HepG2 (cell line): ENCODE measurements around the gene NR1H2. TPM values are rescaled to one million over a fixed set of nuclear protein-coding genes. Genes with fewer than 3 reads are reported as not detected.

Experiments
- ADNP ChIP-seq: sonication (generic); formaldehyde crosslinking; IDR thresholded peaks from 2 replicates; pipeline ENCODE4 v1.4.0; 2020; ENCODE audit warnings: missing genetic modification reagents
- BCL6 ChIP-seq: IDR thresholded peaks from 2 replicates; pipeline ENCODE4 v1.6.1; 2016; ENCODE audit warnings: missing genetic modification reagents, missing compliant biosample characterization
- FOXP1 ChIP-seq, 2 experiments: fragments of 450-650 bp in 1 of 2; IDR thresholded peaks; 2 replicates each; pipeline ENCODE4 v1.6.1; 2017 to 2018; ENCODE audit warnings: antibody characterized with exemption in 1 of 2
- HNRNPUL1 ChIP-seq: fragments of 200-400 bp; formaldehyde crosslinking; IDR thresholded peaks from 2 replicates; pipeline ENCODE4 v1.6.1; 2017; ENCODE audit warnings: low read depth, mild to moderate bottlenecking, low read length, moderate library complexity
- IKZF4 ChIP-seq: sonication (generic); formaldehyde crosslinking; IDR thresholded peaks from 2 replicates; pipeline ENCODE4 v1.5.1; 2020; ENCODE audit warnings: borderline replicate concordance, mild to moderate bottlenecking, low read depth, missing genetic modification reagents; ENCODE audit errors: not compliant biosample characterization
- KLF13 ChIP-seq: sonication (generic); formaldehyde crosslinking; IDR thresholded peaks from 2 replicates; pipeline ENCODE4 v1.4.0; 2020; ENCODE audit warnings: mild to moderate bottlenecking, missing genetic modification reagents
- LCORL ChIP-seq, 2 experiments: fragments of 450-650 bp in 1 of 2; sonication (generic) in 1 of 2; formaldehyde crosslinking in 1 of 2; IDR thresholded peaks; 2 replicates each; pipeline versions ENCODE4 v1.5.0 to v1.6.1; 2017 to 2020; ENCODE audit warnings: antibody characterized with exemption in 1 of 2, missing genetic modification reagents in 1 of 2
- MTF1 ChIP-seq: sonication (generic); formaldehyde crosslinking; IDR thresholded peaks from 2 replicates; pipeline ENCODE4 v1.5.0; 2020; ENCODE audit warnings: missing genetic modification reagents
- NAIF1 ChIP-seq: sonication (generic); formaldehyde crosslinking; IDR thresholded peaks from 2 replicates; pipeline ENCODE4 v1.5.0; 2020; ENCODE audit warnings: mild to moderate bottlenecking, missing genetic modification reagents, borderline replicate concordance
- NFATC3 ChIP-seq: sonication (generic); formaldehyde crosslinking; IDR thresholded peaks from 2 replicates; pipeline ENCODE4 v1.5.1; 2020; ENCODE audit warnings: mild to moderate bottlenecking, missing genetic modification reagents
- SMC3 ChIP-seq: IDR thresholded peaks from 2 replicates; pipeline ENCODE4 v1.6.1; 2011; ENCODE audit warnings: low read length, improper control_type of control experiment
- U2AF2 ChIP-seq: fragments of 200-400 bp; formaldehyde crosslinking; IDR thresholded peaks from 2 replicates; pipeline ENCODE4 v1.6.1; 2017; ENCODE audit warnings: low read depth, mild to moderate bottlenecking, low read length
- YY1 ChIP-seq: IDR thresholded peaks from 2 replicates; pipeline ENCODE4 v1.6.1; 2011; ENCODE audit warnings: low read length, low read depth, moderate library complexity, mild to moderate bottlenecking; ENCODE audit not compliant: insufficient read depth, insufficient replicate concordance
- ZBTB38 ChIP-seq: sonication (generic); formaldehyde crosslinking; IDR thresholded peaks from 2 replicates; pipeline ENCODE4 v1.5.1; 2020; ENCODE audit warnings: mild to moderate bottlenecking, missing genetic modification reagents
- ZFP36L1 ChIP-seq: sonication (generic); formaldehyde crosslinking; IDR thresholded peaks from 2 replicates; pipeline ENCODE4 v1.8.0; 2022; ENCODE audit warnings: mild to moderate bottlenecking, missing genetic modification reagents, moderate library complexity
- ZMYM2 ChIP-seq: sonication (generic); formaldehyde crosslinking; IDR thresholded peaks from 2 replicates; pipeline ENCODE4 v1.8.0; 2022; ENCODE audit warnings: mild to moderate bottlenecking, missing genetic modification reagents
- ZNF773 ChIP-seq: sonication (generic); formaldehyde crosslinking; IDR thresholded peaks from 2 replicates; pipeline ENCODE4 v1.4.0; 2020; ENCODE audit warnings: missing genetic modification reagents, borderline replicate concordance
- ZNF788 ChIP-seq: sonication (generic); formaldehyde crosslinking; IDR thresholded peaks from 2 replicates; pipeline ENCODE4 v1.5.0; 2020; ENCODE audit warnings: mild to moderate bottlenecking, missing genetic modification reagents, borderline replicate concordance
- polyA plus RNA-seq, 8 experiments: library from polyadenylated mRNA; depleted of rRNA in 3 of 8; stranded (reverse) in 7 of 8; unstranded in 1 of 8; fragments of >200 nt; fragmentation: Illumina TruSeq in 4 of 8; extraction: Trizol in 4 of 8; gene quantifications; 2 replicates each; pipeline versions ENCODE4 v1.2.1 to v1.2.3, GENCODE V29; 2011 to 2016; ENCODE audit warnings: low read depth in 4 of 8, missing spikeins in 1 of 8, mixed read lengths in 1 of 8; ENCODE audit not compliant: insufficient read depth in 1 of 8
- total RNA-seq, 5 experiments: library from RNA; depleted of rRNA; stranded (reverse); fragments of >200 nt; fragmentation: Illumina TruSeq; extraction: Trizol; gene quantifications; 2 replicates each; pipeline ENCODE4 v1.2.3, GENCODE V29; 2016; ENCODE audit warnings: low read depth in 1 of 5
- TF ChIP-seq, protein P1 (sequence below): sonication (generic); formaldehyde crosslinking; IDR thresholded peaks from 2 replicates; pipeline ENCODE4 v1.4.0; 2020; ENCODE audit warnings: mild to moderate bottlenecking, missing genetic modification reagents
- TF ChIP-seq, protein P2 (sequence below): sonication (generic); formaldehyde crosslinking; IDR thresholded peaks from 2 replicates; pipeline ENCODE4 v1.5.0; 2020; ENCODE audit warnings: missing genetic modification reagents
- TF ChIP-seq, protein P3 (sequence below): sonication (generic); formaldehyde crosslinking; IDR thresholded peaks from 2 replicates; pipeline ENCODE4 v1.5.0; 2020; ENCODE audit warnings: missing genetic modification reagents, mild to moderate bottlenecking, borderline replicate concordance
- TF ChIP-seq, protein P4 (sequence below): sonication (generic); formaldehyde crosslinking; IDR thresholded peaks from 2 replicates; pipeline ENCODE4 v1.8.1; 2023; ENCODE audit warnings: mild to moderate bottlenecking, missing genetic modification reagents
- TF ChIP-seq, protein P5 (sequence below): sonication (generic); formaldehyde crosslinking; IDR thresholded peaks from 2 replicates; pipeline ENCODE4 v1.4.0; 2020; ENCODE audit warnings: missing genetic modification reagents, low read depth, mild to moderate bottlenecking, borderline replicate concordance
- TF ChIP-seq, protein P6 (sequence below): IDR thresholded peaks from 2 replicates; pipeline ENCODE4 v1.6.1; 2012; ENCODE audit warnings: inconsistent platforms

The NR1H2 gene
- total and polyA plus RNA-seq, 2 of the 13 experiments (the other 11 are each of a cell fraction or from before 2014, with no cell fraction given): 10.3 to 13.5 TPM

DNA sequence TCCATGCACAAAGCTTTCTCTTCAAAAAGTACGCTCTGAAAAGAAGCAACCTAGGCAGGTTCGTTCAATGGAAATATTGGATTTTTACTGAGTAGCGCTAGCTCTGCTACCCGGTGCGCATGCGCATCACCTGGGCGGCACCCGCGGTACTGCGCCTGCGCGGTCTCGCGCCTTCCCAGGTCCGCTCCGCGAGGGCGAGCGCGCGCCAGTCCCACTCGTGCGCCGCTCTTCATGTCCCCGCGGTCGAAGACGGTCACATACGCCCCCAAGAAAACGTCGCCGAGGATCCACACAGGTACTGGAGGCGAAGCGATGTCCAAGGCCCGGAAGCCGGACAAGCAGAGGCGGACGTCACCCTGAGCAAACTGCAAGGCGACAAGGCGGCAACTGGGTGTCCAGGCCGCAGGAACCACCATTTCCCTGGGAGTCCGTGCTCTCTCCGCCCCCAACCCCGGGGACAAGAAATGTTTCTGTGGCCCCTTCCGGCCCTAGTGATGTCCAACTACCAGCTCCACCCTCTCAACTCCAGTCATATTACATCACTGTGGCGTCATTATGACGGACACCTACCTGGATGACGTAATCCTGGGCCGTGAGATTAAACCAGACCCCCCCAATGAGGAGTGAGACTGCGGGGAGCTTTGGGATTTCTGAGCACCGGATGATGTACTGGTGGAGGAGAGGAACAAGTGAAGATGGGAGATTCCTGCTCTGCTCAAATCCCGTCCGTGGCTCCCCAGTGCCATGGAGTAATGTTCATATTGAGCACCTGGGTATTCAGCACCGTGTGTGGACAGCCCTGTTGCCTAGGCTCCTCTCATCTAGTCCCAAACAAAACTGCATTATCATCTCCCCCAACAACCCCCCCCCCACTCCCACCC, 42.3 kb upstream of the NR1H2 start (continued):
- TF ChIP-seq ZBTB38 (CRISPR knock-in tag) (peak; percentile 85), BCL6 (CRISPR knock-in tag) (no peak), MTF1 (CRISPR knock-in tag) (peak; percentile 90; the same call in 1 of the 2 replicates), ZFP36L1 (CRISPR knock-in tag) (peak; percentile 78), LCORL (IDR thresholded peaks at IDR 0.05) (no peak), LCORL (CRISPR knock-in tag; IDR thresholded peaks at IDR 0.05) (peak; percentile 29; the same call in 1 of the 2 replicates), YY1 (no peak), SMC3 (no peak), ADNP (CRISPR knock-in tag) (no peak), U2AF2 (no peak), FOXP1 (IDR thresholded peaks at IDR 0.05) (no peak), FOXP1 (CRISPR knock-in tag; IDR thresholded peaks at IDR 0.05) (no peak), NAIF1 (0 out of 2 replicates have a peak, but pooled peaks have one; percentile 41), ZNF773 (peak; percentile 95), NFATC3 (no peak; the same call in 1 of the 2 replicates), HNRNPUL1 (no peak), ZNF788 (CRISPR knock-in tag) (peak; percentile 56; the same call in 1 of the 2 replicates), IKZF4 (peak; percentile 70), ZMYM2 (CRISPR knock-in tag) (no peak), KLF13 (CRISPR knock-in tag) (no peak)
- TF ChIP-seq, protein P1, sequence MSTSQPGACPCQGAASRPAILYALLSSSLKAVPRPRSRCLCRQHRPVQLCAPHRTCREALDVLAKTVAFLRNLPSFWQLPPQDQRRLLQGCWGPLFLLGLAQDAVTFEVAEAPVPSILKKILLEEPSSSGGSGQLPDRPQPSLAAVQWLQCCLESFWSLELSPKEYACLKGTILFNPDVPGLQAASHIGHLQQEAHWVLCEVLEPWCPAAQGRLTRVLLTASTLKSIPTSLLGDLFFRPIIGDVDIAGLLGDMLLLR (CRISPR knock-in tag): peak; percentile 74
- TF ChIP-seq, protein P2, sequence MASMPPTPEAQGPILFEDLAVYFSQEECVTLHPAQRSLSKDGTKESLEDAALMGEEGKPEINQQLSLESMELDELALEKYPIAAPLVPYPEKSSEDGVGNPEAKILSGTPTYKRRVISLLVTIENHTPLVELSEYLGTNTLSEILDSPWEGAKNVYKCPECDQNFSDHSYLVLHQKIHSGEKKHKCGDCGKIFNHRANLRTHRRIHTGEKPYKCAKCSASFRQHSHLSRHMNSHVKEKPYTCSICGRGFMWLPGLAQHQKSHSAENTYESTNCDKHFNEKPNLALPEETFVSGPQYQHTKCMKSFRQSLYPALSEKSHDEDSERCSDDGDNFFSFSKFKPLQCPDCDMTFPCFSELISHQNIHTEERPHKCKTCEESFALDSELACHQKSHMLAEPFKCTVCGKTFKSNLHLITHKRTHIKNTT (CRISPR knock-in tag): 0 out of 2 replicates have a peak, but pooled peaks have one; percentile 66
- TF ChIP-seq, protein P3, sequence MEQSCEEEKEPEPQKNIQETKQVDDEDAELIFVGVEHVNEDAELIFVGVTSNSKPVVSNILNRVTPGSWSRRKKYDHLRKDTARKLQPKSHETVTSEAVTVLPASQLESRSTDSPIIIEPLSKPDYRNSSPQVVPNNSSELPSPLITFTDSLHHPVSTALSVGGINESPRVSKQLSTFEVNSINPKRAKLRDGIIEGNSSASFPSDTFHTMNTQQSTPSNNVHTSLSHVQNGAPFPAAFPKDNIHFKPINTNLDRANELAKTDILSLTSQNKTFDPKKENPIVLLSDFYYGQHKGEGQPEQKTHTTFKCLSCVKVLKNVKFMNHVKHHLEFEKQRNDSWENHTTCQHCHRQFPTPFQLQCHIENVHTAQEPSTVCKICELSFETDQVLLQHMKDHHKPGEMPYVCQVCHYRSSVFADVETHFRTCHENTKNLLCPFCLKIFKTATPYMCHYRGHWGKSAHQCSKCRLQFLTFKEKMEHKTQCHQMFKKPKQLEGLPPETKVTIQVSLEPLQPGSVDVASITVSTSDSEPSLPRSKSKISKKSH (CRISPR knock-in tag): peak; percentile 94
- TF ChIP-seq, protein P4, sequence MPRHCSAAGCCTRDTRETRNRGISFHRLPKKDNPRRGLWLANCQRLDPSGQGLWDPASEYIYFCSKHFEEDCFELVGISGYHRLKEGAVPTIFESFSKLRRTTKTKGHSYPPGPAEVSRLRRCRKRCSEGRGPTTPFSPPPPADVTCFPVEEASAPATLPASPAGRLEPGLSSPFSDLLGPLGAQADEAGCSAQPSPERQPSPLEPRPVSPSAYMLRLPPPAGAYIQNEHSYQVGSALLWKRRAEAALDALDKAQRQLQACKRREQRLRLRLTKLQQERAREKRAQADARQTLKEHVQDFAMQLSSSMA (CRISPR knock-in tag): peak; percentile 70; the same call in 1 of the 2 replicates
- TF ChIP-seq, protein P5, sequence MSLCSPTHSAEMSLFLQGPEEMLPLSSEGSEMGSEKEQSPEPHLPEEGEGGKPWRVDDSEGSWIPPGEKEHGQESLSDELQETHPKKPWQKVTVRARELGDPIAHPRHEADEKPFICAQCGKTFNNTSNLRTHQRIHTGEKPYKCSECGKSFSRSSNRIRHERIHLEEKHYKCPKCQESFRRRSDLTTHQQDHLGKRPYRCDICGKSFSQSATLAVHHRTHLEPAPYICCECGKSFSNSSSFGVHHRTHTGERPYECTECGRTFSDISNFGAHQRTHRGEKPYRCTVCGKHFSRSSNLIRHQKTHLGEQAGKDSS (CRISPR knock-in tag): no peak
- TF ChIP-seq, protein P6, sequence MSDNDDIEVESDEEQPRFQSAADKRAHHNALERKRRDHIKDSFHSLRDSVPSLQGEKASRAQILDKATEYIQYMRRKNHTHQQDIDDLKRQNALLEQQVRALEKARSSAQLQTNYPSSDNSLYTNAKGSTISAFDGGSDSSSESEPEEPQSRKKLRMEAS: peak; percentile 92
